ENCODE results near the gene RTN4R.
"Not testable (repeated sequence)": the region's sequence is repeated elsewhere in the genome, so short reads cannot be mapped to it uniquely, and the experiment has no call there.

The RTN4R gene

GRCh38 chr22:20280866-20281265 is 12.7 kb upstream of the RTN4R start:
- H3K4me3 ChIP-seq, result no peak overlapping the region
- DNase-seq, result no peak
- H3K36me3 ChIP-seq, result no peaks in the 10 kb centered on the region
- no peak for TF ChIP-seq CTCF (IDR thresholded peaks at IDR 0.05)
- intact Hi-C loops (cut with DNase I; ENCODE audit: low total_unique reads), result no loop called here
- no peaks in the 10 kb centered on the region for H3K4me1 ChIP-seq
- peaks cover 0 to 12% of the 10 kb centered on the region in 2 donors for H3K27me3 ChIP-seq
- H3K9me3 ChIP-seq, result no peaks in the 10 kb centered on the region
- H3K27ac ChIP-seq, result no peak overlapping the region

- H3K4me3 ChIP-seq; H3K4me1 ChIP-seq; H3K36me3 ChIP-seq; intact Hi-C loops (cut with DNase I; ENCODE audit: low total_unique reads); H3K27ac ChIP-seq; DNase-seq; H3K9me3 ChIP-seq: not testable (repeated sequence)
- H3K27me3 ChIP-seq, result peaks cover 0 to 12% of the 10 kb centered on the region in 2 donors
Observed at GRCh38 chr22:20280163-20280562, 12.0 kb upstream of the RTN4R start.

GRCh38 chr22:20279662-20280134 is 11.6 kb upstream of the RTN4R start:
- Histone ChIP-seq H3K4me3 (no peak overlapping the region), H3K36me3 (no peaks in the 10 kb centered on the region), H3K27me3 (peaks cover 0 to 10% of the 10 kb centered on the region in 2 donors), H3K4me1 (no peaks in the 10 kb centered on the region), H3K9me3 (no peaks in the 10 kb centered on the region), H3K27ac (no peak overlapping the region)
- DNase-seq, result no peak
- no peak for TF ChIP-seq CTCF (IDR thresholded peaks at IDR 0.05)
- intact Hi-C loops (cut with DNase I; ENCODE audit: low total_unique reads), result no loop called here

- DNase-seq, result not testable (repeated sequence)
Observed at GRCh38 chr22:20278726-20279490, 10.8 kb upstream of the RTN4R start.

GRCh38 chr22:20277936-20278635 is 10.0 kb upstream of the RTN4R start:
- H3K9me3 ChIP-seq; H3K4me1 ChIP-seq; H3K36me3 ChIP-seq; H3K4me3 ChIP-seq; H3K27me3 ChIP-seq; intact Hi-C loops (cut with DNase I; ENCODE audit: low total_unique reads); H3K27ac ChIP-seq; DNase-seq: not testable (repeated sequence)

More at GRCh38 chr22:20278726-20279490, 10.8 kb upstream of the RTN4R start:
- H3K27me3 ChIP-seq; H3K9me3 ChIP-seq; H3K36me3 ChIP-seq; H3K4me3 ChIP-seq; H3K4me1 ChIP-seq; intact Hi-C loops (cut with DNase I; ENCODE audit: low total_unique reads); H3K27ac ChIP-seq: not testable (repeated sequence)

- no peaks in the 10 kb centered on the region for H3K9me3 ChIP-seq
- H3K4me3 ChIP-seq, result no peak overlapping the region
- DNase-seq, result no peak
- H3K36me3 ChIP-seq, result no peaks in the 10 kb centered on the region
- H3K27me3 ChIP-seq, result peaks cover 0 to 19% of the 10 kb centered on the region in 2 donors
- intact Hi-C loops (cut with DNase I; ENCODE audit: low total_unique reads), result no loop called here
- H3K4me1 ChIP-seq, result no peaks in the 10 kb centered on the region
- no peak for TF ChIP-seq CTCF (IDR thresholded peaks at IDR 0.05)
- H3K27ac ChIP-seq, result no peak overlapping the region
Observed at GRCh38 chr22:20276468-20276867, 8.3 kb upstream of the RTN4R start.

- intact Hi-C loops (cut with DNase I; ENCODE audit: low total_unique reads), result no loop called here
- no peak for DNase-seq
Observed at GRCh38 chr22:20275836-20276235, 7.7 kb upstream of the RTN4R start.

GRCh38 chr22:20275325-20275724 is 7.2 kb upstream of the RTN4R start:
- H3K27me3 ChIP-seq, result peaks cover 0 to 22% of the 10 kb centered on the region in 2 donors
- H3K4me1 ChIP-seq; intact Hi-C loops (cut with DNase I; ENCODE audit: low total_unique reads); H3K4me3 ChIP-seq; H3K36me3 ChIP-seq; H3K27ac ChIP-seq; DNase-seq; H3K9me3 ChIP-seq: not testable (repeated sequence)

More at GRCh38 chr22:20275836-20276235, 7.7 kb upstream of the RTN4R start:
- Histone ChIP-seq H3K36me3 (no peaks in the 10 kb centered on the region), H3K27ac (no peak overlapping the region), H3K4me1 (no peaks in the 10 kb centered on the region), H3K4me3 (no peak overlapping the region), H3K27me3 (peaks cover 0 to 19% of the 10 kb centered on the region in 2 donors), H3K9me3 (no peaks in the 10 kb centered on the region)
- TF ChIP-seq CTCF (IDR thresholded peaks at IDR 0.05), result no peak

GRCh38 chr22:20274374-20274773 is 6.3 kb upstream of the RTN4R start:
- H3K4me1 ChIP-seq; intact Hi-C loops (cut with DNase I; ENCODE audit: low total_unique reads); DNase-seq; H3K36me3 ChIP-seq; H3K9me3 ChIP-seq; H3K4me3 ChIP-seq; H3K27ac ChIP-seq: not testable (repeated sequence)
- peaks cover 0 to 25% of the 10 kb centered on the region in 2 donors for H3K27me3 ChIP-seq
